ENCODE measurements around the gene SRRM4.

Gene SRRM4

GRCh38 chr12:119200601-119201000 is 219.3 kb downstream of the SRRM4 start:
- no peak for TF ChIP-seq CTCF (IDR thresholded peaks at IDR 0.05; ENCODE audit: insufficient read depth, low read depth, low read length, missing control alignments)
- no peak for DNase-seq (ENCODE audit: low read depth)
- H3K4me3 ChIP-seq (ENCODE audit: low read length), result no peak overlapping the region

GRCh38 chr12:119201789-119202543 is 220.6 kb downstream of the SRRM4 start:
- TF ChIP-seq CTCF (IDR thresholded peaks at IDR 0.05; ENCODE audit: insufficient read depth, low read depth, low read length, missing control alignments), result no peak
- no peak overlapping the region for H3K4me3 ChIP-seq (ENCODE audit: low read length)
- DNase-seq (ENCODE audit: low read depth), result no peak

GRCh38 chr12:119202544-119202943 is 221.2 kb downstream of the SRRM4 start:
- DNase-seq (ENCODE audit: low read depth), result no peak

GRCh38 chr12:119204131-119204530 is 222.8 kb downstream of the SRRM4 start:
- no peak for DNase-seq (ENCODE audit: low read depth)
- no peak for TF ChIP-seq CTCF (IDR thresholded peaks at IDR 0.05; ENCODE audit: insufficient read depth, low read depth, low read length, missing control alignments)
- no peak overlapping the region for H3K4me3 ChIP-seq (ENCODE audit: low read length)

More at GRCh38 chr12:119202544-119202943, 221.2 kb downstream of the SRRM4 start:
- no peak overlapping the region for H3K4me3 ChIP-seq (ENCODE audit: low read length)
- TF ChIP-seq CTCF (IDR thresholded peaks at IDR 0.05; ENCODE audit: insufficient read depth, low read depth, low read length, missing control alignments), result no peak

- H3K4me3 ChIP-seq (ENCODE audit: low read length), result no peak overlapping the region
- no peak for TF ChIP-seq CTCF (IDR thresholded peaks at IDR 0.05; ENCODE audit: insufficient read depth, low read depth, low read length, missing control alignments)
- DNase-seq (ENCODE audit: low read depth), result no peak
Measured at GRCh38 chr12:119204671-119205285, 223.4 kb downstream of the SRRM4 start.

- H3K4me3 ChIP-seq (ENCODE audit: low read length), result no peak overlapping the region
- DNase-seq (ENCODE audit: low read depth), result no peak
- no peak for TF ChIP-seq CTCF (IDR thresholded peaks at IDR 0.05; ENCODE audit: insufficient read depth, low read depth, low read length, missing control alignments)
Measured at GRCh38 chr12:119206348-119207062, 225.2 kb downstream of the SRRM4 start.

All from epithelial cell of esophagus (primary cell).